NCI-H2196 (cell line): ENCODE measurements around the gene PIGN.
"Not testable (repeated sequence)": the region's sequence is repeated elsewhere in the genome, so short reads cannot be mapped to it uniquely, and the experiment has no call there.

Source experiments
- DNase-seq: peaks from one replicate; lab custom pipeline; 2025; ENCODE audit not compliant: unreplicated experiment; lab: John Stamatoyannopoulos, UW

The PIGN gene

DNA sequence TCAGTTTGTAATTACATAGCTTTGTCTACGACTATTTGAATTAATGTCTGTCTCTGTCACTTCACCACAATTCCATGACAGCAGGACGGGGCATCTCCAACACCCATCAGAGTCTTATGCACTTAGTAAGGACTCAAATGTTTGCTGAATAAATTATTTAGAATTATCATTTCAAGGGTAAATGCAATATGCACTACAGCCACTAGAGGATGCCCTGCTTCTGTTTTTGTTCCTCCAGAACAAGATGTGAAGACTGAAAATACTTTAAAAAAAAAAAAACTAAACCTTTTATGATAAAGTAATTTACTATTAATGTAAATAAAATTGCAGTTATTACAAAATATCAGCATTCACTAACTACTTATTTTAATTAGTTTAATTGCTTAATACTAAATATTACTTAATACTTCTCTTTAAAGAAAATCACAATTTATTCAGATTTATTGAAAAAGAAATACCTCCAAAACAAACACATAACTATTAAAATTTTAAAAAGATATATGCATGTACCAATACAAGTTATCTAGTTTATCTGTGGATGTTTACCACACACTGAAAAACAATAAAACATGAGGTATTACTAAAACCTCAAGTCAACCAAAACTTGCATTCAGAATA is 3.2 kb downstream of the PIGN start:
- peak; percentile 64 for DNase-seq

DNA sequence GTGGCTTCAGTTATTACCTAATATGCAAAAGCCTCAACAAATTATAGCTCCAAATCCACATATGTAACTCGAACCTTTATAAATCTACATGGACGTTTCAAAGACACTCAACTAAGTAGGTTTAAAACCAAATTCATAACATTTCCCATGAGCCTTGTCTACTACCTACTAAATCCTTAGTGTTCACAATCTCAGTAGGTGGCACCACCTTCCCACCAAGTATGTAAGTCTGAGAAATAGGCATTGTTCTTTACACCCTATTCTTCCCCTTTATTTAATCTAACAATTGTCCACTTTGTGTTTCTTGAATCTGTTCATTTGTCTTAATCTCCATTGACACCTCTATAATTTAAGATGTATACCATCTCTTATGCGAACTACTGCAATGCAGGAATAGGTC is 4.6 kb downstream of the PIGN start:
- DNase-seq = no peak

- no peak for DNase-seq
These were observed 7.6 kb downstream of the PIGN start for GRCh38 chr18:62179213-62179612.

DNA sequence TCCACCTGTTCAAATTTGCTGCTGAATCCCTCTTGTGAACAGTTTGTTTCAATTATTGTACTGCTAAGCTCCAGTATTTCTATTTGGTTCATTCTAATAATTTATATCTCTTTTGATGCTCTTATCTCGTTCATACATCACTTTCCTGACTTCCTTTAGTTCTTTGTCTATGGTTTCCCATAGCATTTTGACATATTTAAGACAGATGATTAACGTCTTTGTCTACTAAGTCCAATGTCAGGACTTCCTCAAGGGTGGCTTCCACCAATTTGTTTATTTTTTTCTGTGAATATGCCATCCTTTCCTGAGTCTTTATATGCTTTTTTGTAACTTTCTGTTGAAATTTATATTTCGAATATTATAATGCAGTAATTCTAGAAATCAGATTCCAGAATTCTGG is 9.6 kb downstream of the PIGN start:
- DNase-seq = no peak

- no peak for DNase-seq
These were observed 11.3 kb downstream of the PIGN start for GRCh38 chr18:62175521-62175920.

GRCh38 chr18:62172298-62172697 is 14.6 kb downstream of the PIGN start:
- DNase-seq = no peak

GRCh38 chr18:62170857-62171256 is 16.0 kb downstream of the PIGN start:
- no peak for DNase-seq

DNA sequence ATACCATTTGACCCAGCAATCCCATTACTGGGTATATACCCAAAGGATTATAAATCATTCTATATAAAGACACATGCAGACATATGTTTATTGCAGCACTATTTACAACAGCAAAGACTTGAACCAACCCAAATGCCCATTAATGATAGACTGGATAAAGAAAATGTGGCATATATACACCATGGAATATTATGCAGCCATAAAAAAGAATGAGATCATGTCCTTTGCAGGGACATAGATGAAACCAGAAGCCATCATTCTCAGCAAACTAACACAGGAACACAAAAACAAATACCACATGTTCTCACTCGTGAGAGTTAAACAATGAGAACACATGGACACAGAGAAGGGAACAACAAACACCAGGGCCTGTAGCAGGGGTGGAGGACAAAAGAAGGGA is 20.3 kb downstream of the PIGN start:
- DNase-seq = not testable (repeated sequence)

- DNase-seq = no peak
These were observed 21.3 kb downstream of the PIGN start for GRCh38 chr18:62165583-62165982.

GRCh38 chr18:62164855-62165487 is 21.9 kb downstream of the PIGN start:
- DNase-seq = no peak

GRCh38 chr18:62164310-62164709 is 22.5 kb downstream of the PIGN start:
- no peak for DNase-seq

DNA sequence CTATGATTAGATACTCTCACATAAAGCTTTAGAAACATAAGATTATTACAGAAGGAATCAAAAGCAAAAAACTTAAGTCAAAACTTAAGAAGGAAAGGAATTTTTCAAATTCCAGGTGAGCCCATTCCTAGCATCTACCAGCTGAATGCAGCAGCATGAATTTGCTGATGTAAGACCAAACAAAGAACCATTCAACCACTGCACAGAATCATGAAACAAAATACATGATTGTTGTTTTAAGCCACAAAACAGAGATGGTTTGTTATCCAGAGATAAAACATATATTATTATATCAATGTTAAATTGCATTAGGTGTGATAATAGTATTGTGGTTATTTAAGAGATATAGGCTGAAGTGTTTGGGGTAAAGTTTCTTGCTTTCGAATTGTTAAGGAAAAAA is 29.0 kb downstream of the PIGN start:
- no peak for DNase-seq

- no peak for DNase-seq
These were observed 34.0 kb downstream of the PIGN start for GRCh38 chr18:62152844-62153243.

- no peak for DNase-seq
These were observed 35.6 kb downstream of the PIGN start for GRCh38 chr18:62151068-62151771.

DNA sequence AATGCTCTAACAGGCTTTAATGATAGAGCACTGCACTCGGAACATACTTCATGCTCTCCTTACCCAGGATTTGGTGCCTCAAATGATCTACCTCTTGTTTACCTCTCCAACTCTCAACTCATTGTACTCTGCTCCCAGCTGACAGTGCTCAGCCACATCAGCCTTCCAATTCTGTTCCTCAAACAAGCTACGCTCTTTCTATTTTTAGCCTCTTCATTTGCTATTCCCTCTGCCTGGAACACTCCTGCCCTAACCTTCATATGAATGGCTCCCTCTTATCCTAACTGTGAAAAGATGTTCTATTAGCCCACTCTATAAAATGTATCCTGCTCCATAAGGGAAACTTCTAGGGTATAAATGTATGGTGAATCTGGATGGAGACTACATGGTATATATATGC is 42.5 kb downstream of the PIGN start:
- DNase-seq = no peak

DNA sequence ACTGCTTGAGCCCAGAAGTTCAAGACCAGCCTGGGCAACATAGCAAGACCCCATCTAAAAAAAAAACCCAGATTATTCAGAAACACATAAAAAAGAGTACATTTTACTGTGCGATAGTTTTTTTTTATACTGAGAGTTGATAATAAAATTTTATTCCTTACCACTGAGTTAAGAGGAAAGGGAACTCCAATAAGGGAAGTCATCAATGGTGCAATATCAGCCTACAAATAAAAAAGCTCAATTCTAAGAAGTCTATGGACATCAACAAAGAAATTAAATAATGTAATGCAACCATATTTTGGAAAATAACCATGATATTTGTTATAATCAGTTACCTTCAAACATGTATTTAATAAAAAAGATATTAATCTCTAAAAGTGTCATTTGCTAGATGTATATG is 46.6 kb downstream of the PIGN start:
- DNase-seq = no peak

GRCh38 chr18:62138461-62139235 is 48.2 kb downstream of the PIGN start:
- no peak for DNase-seq

GRCh38 chr18:62131301-62131909 is 55.5 kb downstream of the PIGN start:
- DNase-seq = peak; percentile 61

DNA sequence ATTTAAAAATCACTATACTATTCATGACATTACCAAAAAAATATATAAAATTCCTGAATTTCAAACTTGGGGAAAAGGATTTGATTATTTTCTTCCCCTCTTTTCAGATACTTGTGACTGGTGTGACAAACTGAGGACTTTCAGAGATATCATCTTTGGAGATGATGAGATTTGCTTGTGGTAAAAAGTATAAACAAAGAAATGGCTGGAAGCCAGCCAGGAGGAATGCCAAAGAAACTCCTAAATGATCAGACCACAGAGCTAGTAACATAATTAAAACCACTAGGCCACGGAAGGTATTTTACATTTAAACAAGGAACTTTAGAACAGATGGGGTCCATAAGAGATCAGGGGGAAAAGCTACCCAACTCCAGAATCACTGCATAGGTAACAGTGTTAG is 58.7 kb downstream of the PIGN start:
- DNase-seq = no peak

- no peak for DNase-seq
These were observed 60.1 kb downstream of the PIGN start for GRCh38 chr18:62126737-62127136.

GRCh38 chr18:62125702-62126101 is 61.2 kb downstream of the PIGN start:
- DNase-seq = no peak
